ENCODE data around the gene CCDC66. TPM values are rescaled to one million over a fixed set of nuclear protein-coding genes. Genes with fewer than 3 reads are reported as not detected.

Gene CCDC66
- total and polyA plus RNA-seq, 2 experiments from 2014 or later, result 26.9 to 50.3 TPM

DNA sequence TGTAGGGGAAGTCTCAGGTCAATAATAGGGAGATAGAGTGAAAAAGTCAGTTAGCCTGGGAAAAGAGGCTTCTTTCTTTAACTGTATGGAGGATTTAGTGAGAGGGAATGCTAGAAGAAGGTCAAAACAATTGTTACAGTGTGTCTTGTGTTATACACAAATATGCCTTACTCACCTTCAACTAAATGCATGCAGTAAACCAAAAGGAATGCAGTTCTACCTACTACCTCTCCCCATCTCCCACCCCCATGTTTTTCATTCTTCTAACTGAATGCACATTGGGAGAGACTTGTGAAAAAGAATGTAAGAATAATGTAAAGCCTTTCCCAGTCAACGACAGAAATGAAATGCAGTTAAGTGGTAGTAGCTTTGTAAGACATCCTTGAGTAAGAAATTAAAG lies 33.8 kb downstream of the CCDC66 start:
- Histone ChIP-seq H2AFZ (no peak overlapping the region), H3K4me1 (ENCODE audit: insufficient read depth) (no peaks in the 10 kb centered on the region), H3K4me3 (no peak overlapping the region), H3K79me2 (replicated peaks; ENCODE audit: insufficient read depth) (no peaks in the 10 kb centered on the region), H4K20me1 (replicated peaks; ENCODE audit: insufficient read depth) (no peaks in the 10 kb centered on the region), H3K9me2 (ENCODE audit: insufficient read depth) (no peaks in the 10 kb centered on the region), H3K27me3 (ENCODE audit: insufficient read depth) (no peaks in the 10 kb centered on the region), H3K27ac (ENCODE audit: low read depth) (peak overlapping the region; percentile 61), H3F3A (replicated peaks; ENCODE audit: low read depth) (no peaks in the 10 kb centered on the region), H3K4me2 (no peak overlapping the region), H3K36me3 (ENCODE audit: insufficient read depth) (peaks cover under 1% of the 10 kb centered on the region; the same call in 1 of the 2 replicates)
- no peaks in the 10 kb centered on the region for H3K9me3 Mint-ChIP-seq
- H3K4me3 Mint-ChIP-seq, result no peak overlapping the region
- H3K27ac Mint-ChIP-seq, result peak overlapping the region; percentile 89
- DNase-seq (ENCODE audit: low spot score), result peak; percentile 54
- H3K36me3 Mint-ChIP-seq (ENCODE audit: low read depth), result peaks cover 23% of the 10 kb centered on the region; the same call in 2 of the 3 replicates
- H3K4me1 Mint-ChIP-seq, result peaks cover 16% of the 10 kb centered on the region
- ATAC-seq, result peak; percentile 73
- TF ChIP-seq CREB1 (CRISPR knock-in tag; IDR thresholded peaks at IDR 0.05; ENCODE audit: low read depth), result no peak
- no peak for TF ChIP-seq EZH2 (IDR thresholded peaks at IDR 0.05; ENCODE audit: low read depth, unreplicated experiment)
- TF ChIP-seq STAT1 (IDR thresholded peaks at IDR 0.05; ENCODE audit: unreplicated experiment), result no peak
- TF ChIP-seq JUNB (IDR thresholded peaks at IDR 0.05; ENCODE audit: unreplicated experiment), result no peak
- no peak for TF ChIP-seq ZNF114 (CRISPR knock-in tag; IDR thresholded peaks at IDR 0.05)
- no peak for TF ChIP-seq CTCF (conservative IDR thresholded peaks at IDR 0.05; ENCODE audit: low read depth in 2 of 2)
- no peak for TF ChIP-seq ETS1 (IDR thresholded peaks at IDR 0.05)
- no peak for TF ChIP-seq ZNF331 (CRISPR knock-in tag; IDR thresholded peaks at IDR 0.05; ENCODE audit: low read depth)
- TF ChIP-seq EZH2phosphoT487 (IDR thresholded peaks at IDR 0.05; ENCODE audit: unreplicated experiment), result no peak
- TF ChIP-seq NANOG (IDR thresholded peaks at IDR 0.05; ENCODE audit: borderline replicate concordance), result no peak
- no peak for TF ChIP-seq POLR2AphosphoS5 (IDR thresholded peaks at IDR 0.05; ENCODE audit: low read depth)
- TF ChIP-seq, protein P1, sequence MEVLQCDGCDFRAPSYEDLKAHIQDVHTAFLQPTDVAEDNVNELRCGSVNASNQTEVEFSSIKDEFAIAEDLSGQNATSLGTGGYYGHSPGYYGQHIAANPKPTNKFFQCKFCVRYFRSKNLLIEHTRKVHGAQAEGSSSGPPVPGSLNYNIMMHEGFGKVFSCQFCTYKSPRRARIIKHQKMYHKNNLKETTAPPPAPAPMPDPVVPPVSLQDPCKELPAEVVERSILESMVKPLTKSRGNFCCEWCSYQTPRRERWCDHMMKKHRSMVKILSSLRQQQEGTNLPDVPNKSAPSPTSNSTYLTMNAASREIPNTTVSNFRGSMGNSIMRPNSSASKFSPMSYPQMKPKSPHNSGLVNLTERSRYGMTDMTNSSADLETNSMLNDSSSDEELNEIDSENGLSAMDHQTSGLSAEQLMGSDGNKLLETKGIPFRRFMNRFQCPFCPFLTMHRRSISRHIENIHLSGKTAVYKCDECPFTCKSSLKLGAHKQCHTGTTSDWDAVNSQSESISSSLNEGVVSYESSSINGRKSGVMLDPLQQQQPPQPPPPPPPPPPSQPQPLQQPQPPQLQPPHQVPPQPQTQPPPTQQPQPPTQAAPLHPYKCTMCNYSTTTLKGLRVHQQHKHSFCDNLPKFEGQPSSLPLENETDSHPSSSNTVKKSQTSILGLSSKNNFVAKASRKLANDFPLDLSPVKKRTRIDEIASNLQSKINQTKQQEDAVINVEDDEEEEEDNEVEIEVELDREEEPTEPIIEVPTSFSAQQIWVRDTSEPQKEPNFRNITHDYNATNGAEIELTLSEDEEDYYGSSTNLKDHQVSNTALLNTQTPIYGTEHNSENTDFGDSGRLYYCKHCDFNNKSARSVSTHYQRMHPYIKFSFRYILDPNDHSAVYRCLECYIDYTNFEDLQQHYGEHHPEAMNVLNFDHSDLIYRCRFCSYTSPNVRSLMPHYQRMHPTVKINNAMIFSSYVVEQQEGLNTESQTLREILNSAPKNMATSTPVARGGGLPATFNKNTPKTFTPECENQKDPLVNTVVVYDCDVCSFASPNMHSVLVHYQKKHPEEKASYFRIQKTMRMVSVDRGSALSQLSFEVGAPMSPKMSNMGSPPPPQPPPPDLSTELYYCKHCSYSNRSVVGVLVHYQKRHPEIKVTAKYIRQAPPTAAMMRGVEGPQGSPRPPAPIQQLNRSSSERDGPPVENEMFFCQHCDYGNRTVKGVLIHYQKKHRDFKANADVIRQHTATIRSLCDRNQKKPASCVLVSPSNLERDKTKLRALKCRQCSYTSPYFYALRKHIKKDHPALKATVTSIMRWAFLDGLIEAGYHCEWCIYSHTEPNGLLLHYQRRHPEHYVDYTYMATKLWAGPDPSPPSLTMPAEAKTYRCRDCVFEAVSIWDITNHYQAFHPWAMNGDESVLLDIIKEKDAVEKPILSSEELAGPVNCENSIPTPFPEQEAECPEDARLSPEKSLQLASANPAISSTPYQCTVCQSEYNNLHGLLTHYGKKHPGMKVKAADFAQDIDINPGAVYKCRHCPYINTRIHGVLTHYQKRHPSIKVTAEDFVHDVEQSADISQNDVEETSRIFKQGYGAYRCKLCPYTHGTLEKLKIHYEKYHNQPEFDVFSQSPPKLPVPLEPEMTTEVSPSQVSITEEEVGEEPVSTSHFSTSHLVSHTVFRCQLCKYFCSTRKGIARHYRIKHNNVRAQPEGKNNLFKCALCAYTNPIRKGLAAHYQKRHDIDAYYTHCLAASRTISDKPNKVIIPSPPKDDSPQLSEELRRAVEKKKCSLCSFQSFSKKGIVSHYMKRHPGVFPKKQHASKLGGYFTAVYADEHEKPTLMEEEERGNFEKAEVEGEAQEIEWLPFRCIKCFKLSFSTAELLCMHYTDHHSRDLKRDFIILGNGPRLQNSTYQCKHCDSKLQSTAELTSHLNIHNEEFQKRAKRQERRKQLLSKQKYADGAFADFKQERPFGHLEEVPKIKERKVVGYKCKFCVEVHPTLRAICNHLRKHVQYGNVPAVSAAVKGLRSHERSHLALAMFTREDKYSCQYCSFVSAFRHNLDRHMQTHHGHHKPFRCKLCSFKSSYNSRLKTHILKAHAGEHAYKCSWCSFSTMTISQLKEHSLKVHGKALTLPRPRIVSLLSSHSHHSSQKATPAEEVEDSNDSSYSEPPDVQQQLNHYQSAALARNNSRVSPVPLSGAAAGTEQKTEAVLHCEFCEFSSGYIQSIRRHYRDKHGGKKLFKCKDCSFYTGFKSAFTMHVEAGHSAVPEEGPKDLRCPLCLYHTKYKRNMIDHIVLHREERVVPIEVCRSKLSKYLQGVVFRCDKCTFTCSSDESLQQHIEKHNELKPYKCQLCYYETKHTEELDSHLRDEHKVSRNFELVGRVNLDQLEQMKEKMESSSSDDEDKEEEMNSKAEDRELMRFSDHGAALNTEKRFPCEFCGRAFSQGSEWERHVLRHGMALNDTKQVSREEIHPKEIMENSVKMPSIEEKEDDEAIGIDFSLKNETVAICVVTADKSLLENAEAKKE (CRISPR knock-in tag; IDR thresholded peaks at IDR 0.05), result no peak
- TF ChIP-seq REST (IDR thresholded peaks at IDR 0.05; ENCODE audit: unreplicated experiment), result no peak
- H3K27me3 Mint-ChIP-seq (ENCODE audit: insufficient read depth, low read depth, poor library complexity), result peaks cover 8% of the 10 kb centered on the region
